ENCODE results near the gene GPR55. TPM values are rescaled to one million over a fixed set of nuclear protein-coding genes. Genes with fewer than 3 reads are reported as not detected.

GPR55 gene
- polyA plus RNA-seq, 1 donor (not counting 4 experiments of a cell fraction or from before 2014, with no cell fraction given): not detected

DNA sequence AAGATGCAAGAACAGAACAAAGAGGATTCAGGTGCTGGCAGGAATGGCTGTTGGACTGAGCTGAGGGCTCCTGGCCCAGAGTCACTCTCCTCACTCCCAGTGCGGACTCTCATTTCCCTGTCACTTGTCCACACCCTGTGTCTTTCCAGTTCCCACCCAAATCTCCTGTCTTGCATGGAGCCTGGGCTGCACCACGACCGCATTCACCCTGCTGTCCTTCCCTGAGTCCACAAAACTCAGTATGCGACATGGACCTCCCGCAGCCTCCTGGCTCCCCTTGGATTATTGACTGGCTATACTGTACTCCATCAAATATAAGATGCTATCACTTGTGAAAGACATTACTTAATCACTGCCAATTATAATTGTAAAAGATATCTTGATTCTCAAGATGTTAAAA is 62.8 kb downstream of the GPR55 start:
- no peak for FAIRE-seq
- Histone ChIP-seq H3K27me3 (ENCODE audit: control insufficient read depth, extremely low read depth, insufficient read depth, low read length) (peaks cover 25% of the 10 kb centered on the region), H3K27ac (ENCODE audit: control insufficient read depth, insufficient read depth, low read length) (no peak overlapping the region), H3K4me3 (ENCODE audit: control insufficient read depth in 2 of 3, extremely low read depth in 1 of 3, insufficient read depth in 2 of 3, low read depth in 1 of 3, low read length in 3 of 3) (no peak overlapping the region), H3K9me3 (ENCODE audit: control insufficient read depth, low read depth, low read length) (no peaks in the 10 kb centered on the region), H3K4me2 (ENCODE audit: control insufficient read depth, extremely low read depth, insufficient read depth, low read depth, low read length) (no peak overlapping the region), H2AFZ (ENCODE audit: control insufficient read depth, low read length) (no peak overlapping the region), H3K79me2 (ENCODE audit: control insufficient read depth, insufficient read depth, low read length) (no peaks in the 10 kb centered on the region), H4K20me1 (ENCODE audit: control insufficient read depth, extremely low read depth, insufficient read depth, low read length) (no peaks in the 10 kb centered on the region), H3K36me3 (ENCODE audit: control insufficient read depth in 2 of 2, extremely low read depth in 1 of 2, insufficient read depth in 2 of 2, low read length in 2 of 2) (no peaks in the 10 kb centered on the region), H3K9me1 (ENCODE audit: control insufficient read depth, extremely low read depth, insufficient read depth, low read length) (no peaks in the 10 kb centered on the region), H3K4me1 (ENCODE audit: control insufficient read depth, extremely low read depth, insufficient read depth, low read length) (peaks cover 7% of the 10 kb centered on the region), H3K9ac (ENCODE audit: control insufficient read depth, extremely low read depth, insufficient read depth, low read length) (no peak overlapping the region)
- dilution Hi-C loops (cut with MboI; ENCODE audit: extremely low pct_ligation_motif_present, low sequenced_read_pairs): no loop called here
- no peak for TF ChIP-seq EZH2 (IDR thresholded peaks at IDR 0.05; ENCODE audit: low read length)
- TF ChIP-seq CTCF (optimal IDR thresholded peaks at IDR 0.05 in 1 of 3, IDR thresholded peaks at IDR 0.05 in 1 of 3, conservative IDR thresholded peaks at IDR 0.05 in 1 of 3; ENCODE audit: extremely low read depth in 1 of 3, insufficient read depth in 2 of 3, low read length in 3 of 3): no peak
- DNase-seq (ENCODE audit: low read depth, low spot score): no peak

DNA sequence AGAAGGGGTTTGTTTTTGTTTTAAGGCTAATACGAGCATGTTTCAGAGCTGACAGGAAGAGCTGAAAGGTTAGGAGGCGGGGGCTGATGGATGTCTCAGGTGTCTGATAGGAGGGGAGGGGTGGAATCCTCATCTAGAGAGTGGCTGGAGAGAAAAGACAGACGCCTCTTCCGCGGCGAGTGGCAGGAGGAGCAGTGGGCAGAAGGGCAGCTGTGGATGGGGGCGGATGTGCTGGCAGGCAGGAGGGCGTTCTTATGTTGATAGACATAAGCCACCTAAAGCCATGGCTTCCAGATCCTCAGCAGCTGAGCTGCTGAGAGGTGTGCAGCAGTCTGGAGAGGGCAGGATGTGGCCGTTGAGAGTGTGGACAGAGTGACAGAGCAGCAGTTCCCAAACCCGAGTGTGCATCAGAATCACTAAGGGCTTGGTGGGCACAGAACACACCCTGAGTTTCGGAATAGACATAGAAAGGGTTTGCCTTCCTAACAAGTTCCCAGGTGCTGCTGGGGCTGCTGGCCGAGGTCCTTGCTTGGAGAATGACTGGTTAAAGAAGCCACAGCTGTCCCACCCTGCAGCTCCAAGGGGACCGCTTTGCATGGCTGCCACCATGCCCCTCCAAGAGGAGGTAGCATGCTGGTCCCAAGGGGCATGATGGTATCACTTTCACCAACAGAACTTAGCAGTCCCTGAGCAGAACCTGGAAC is 63.3 kb downstream of the GPR55 start:
- Histone ChIP-seq H3K79me2 (ENCODE audit: control insufficient read depth, insufficient read depth, low read length) (no peaks in the 10 kb centered on the region), H3K9me3 (ENCODE audit: control insufficient read depth, low read depth, low read length) (no peaks in the 10 kb centered on the region), H3K9ac (ENCODE audit: control insufficient read depth, extremely low read depth, insufficient read depth, low read length) (no peak overlapping the region), H3K9me1 (ENCODE audit: control insufficient read depth, extremely low read depth, insufficient read depth, low read length) (no peaks in the 10 kb centered on the region), H2AFZ (ENCODE audit: control insufficient read depth, low read length) (no peak overlapping the region), H3K27me3 (ENCODE audit: control insufficient read depth, extremely low read depth, insufficient read depth, low read length) (peaks cover 25% of the 10 kb centered on the region), H3K4me3 (ENCODE audit: control insufficient read depth in 2 of 3, extremely low read depth in 1 of 3, insufficient read depth in 2 of 3, low read depth in 1 of 3, low read length in 3 of 3) (no peak overlapping the region), H3K36me3 (ENCODE audit: control insufficient read depth in 2 of 2, extremely low read depth in 1 of 2, insufficient read depth in 2 of 2, low read length in 2 of 2) (no peaks in the 10 kb centered on the region), H3K4me2 (ENCODE audit: control insufficient read depth, extremely low read depth, insufficient read depth, low read depth, low read length) (no peak overlapping the region), H3K4me1 (ENCODE audit: control insufficient read depth, extremely low read depth, insufficient read depth, low read length) (peaks cover 7% of the 10 kb centered on the region), H4K20me1 (ENCODE audit: control insufficient read depth, extremely low read depth, insufficient read depth, low read length) (no peaks in the 10 kb centered on the region), H3K27ac (ENCODE audit: control insufficient read depth, insufficient read depth, low read length) (no peak overlapping the region)
- FAIRE-seq (no peak), DNase-seq (ENCODE audit: low read depth, low spot score) (no peak)
- dilution Hi-C loops (cut with MboI; ENCODE audit: extremely low pct_ligation_motif_present, low sequenced_read_pairs): no loop called here
- no peak for TF ChIP-seq EZH2 (IDR thresholded peaks at IDR 0.05; ENCODE audit: low read length)
- no peak for TF ChIP-seq CTCF (optimal IDR thresholded peaks at IDR 0.05 in 1 of 3, IDR thresholded peaks at IDR 0.05 in 1 of 3, conservative IDR thresholded peaks at IDR 0.05 in 1 of 3; ENCODE audit: extremely low read depth in 1 of 3, insufficient read depth in 2 of 3, low read length in 3 of 3)

Other genes with a start within 250 kb of the GPR55 start
- 77.1 to 120 TPM (median 77.7 TPM) in 3 replicates for gene CAB39, start 212.4 kb downstream of the GPR55 start, polyA plus RNA-seq
- gene ITM2C, start 60.3 kb downstream of the GPR55 start, polyA plus RNA-seq: 46.1 to 78.2 TPM (median 55.0 TPM) in 3 replicates
- not detected in 3 replicates for gene SPATA3, start 70.9 kb upstream of the GPR55 start, polyA plus RNA-seq
- gene C2orf72, start 112.3 kb upstream of the GPR55 start, polyA plus RNA-seq: 0.05 to 0.09 TPM in 2 of 3 replicates, not detected in the other
- gene PSMD1, start 131.6 kb upstream of the GPR55 start, polyA plus RNA-seq: 198 to 267 TPM (median 262 TPM) in 3 replicates
- gene HTR2B, start 199.8 kb upstream of the GPR55 start, polyA plus RNA-seq: not detected in 3 replicates